Activated CD4-positive, alpha-beta T cell treated with anti-CD3 and anti-CD28 coated beads, Interleukin-2, amount 50 U/mL, for 1 hour (primary cell): ENCODE measurements around the gene H6PD.

Experiments
- DNase-seq: peaks from one replicate; pipeline ENCODE4 v3.0.0-alpha.2; 2020

Gene H6PD

DNA sequence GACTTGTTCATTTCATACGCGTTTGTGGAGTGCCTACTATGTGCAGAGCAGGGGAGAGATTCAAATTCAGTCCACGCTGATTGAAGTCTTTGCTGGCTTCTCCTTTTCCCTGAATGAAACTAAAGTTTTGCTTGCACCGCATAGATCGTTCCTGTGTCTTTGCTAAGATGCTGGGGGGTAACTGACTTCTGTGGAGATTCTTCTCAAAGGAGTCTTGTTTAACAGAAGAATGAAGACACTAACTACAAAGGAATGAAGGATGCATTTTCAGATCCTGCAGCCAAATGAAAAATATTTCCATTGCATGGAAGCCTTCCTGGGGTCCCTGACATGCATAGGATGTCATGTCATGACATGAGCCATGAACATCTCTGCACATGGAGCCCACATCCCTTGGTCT, 26.9 kb upstream of the H6PD start:
- no peak for DNase-seq

DNA sequence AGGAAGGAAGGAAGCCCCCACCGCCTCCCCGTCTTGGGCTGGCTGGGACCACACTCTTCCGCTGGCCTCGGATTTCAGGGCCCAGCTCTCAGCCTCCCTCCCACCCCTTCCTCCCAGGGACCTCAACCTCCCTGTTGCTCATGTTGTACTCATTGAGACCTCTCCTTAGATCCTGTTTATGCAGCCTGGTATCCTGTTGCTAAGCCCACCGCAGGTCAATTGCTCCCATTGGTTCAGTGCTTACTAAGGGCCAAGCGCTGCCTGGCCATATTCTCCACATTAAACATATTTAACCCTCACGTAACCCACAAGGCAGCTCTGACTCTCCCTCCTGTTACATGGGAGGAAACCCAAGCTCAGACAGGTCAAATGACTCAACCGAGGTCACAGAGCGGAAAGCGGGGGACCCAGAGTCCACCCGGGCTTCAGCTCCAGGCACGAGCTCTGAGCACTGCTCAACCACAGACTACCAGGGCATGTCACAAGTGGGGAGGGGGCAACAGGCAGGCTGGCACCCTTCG, 23.2 kb upstream of the H6PD start:
- DNase-seq = no peak

GRCh38 chr1:9212735-9213134, 21.8 kb upstream of the H6PD start:
- no peak for DNase-seq

GRCh38 chr1:9213956-9214355, 20.6 kb upstream of the H6PD start:
- no peak for DNase-seq

- DNase-seq = no peak
Observed at GRCh38 chr1:9218917-9219316, 15.7 kb upstream of the H6PD start.

GRCh38 chr1:9222846-9223625, 11.5 kb upstream of the H6PD start:
- DNase-seq = no peak

GRCh38 chr1:9224664-9225410, 9.7 kb upstream of the H6PD start:
- DNase-seq = no peak

DNA sequence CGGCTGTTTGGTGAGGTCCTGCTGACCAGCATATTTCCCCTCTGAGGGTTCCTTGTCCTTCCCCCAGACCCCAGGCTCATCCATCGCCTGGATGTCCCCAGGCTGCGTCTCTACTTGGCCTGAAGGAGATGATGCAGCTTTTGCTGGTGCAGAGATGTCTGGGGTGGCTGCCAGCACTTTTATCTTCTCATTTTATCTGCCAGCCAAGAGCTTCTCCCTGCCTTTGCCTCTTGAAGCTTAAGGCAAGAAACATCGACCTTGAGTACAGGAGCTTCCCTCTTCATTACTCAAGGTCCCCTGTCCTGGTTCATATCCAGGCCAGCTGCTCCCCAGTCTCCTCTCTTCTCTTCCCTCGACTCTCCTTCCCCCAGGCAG, 9.2 kb upstream of the H6PD start:
- no peak for DNase-seq

- DNase-seq = no peak
Observed at GRCh38 chr1:9228609-9229008, 6.0 kb upstream of the H6PD start.

GRCh38 chr1:9229549-9229948, 5.0 kb upstream of the H6PD start:
- DNase-seq = no peak

DNA sequence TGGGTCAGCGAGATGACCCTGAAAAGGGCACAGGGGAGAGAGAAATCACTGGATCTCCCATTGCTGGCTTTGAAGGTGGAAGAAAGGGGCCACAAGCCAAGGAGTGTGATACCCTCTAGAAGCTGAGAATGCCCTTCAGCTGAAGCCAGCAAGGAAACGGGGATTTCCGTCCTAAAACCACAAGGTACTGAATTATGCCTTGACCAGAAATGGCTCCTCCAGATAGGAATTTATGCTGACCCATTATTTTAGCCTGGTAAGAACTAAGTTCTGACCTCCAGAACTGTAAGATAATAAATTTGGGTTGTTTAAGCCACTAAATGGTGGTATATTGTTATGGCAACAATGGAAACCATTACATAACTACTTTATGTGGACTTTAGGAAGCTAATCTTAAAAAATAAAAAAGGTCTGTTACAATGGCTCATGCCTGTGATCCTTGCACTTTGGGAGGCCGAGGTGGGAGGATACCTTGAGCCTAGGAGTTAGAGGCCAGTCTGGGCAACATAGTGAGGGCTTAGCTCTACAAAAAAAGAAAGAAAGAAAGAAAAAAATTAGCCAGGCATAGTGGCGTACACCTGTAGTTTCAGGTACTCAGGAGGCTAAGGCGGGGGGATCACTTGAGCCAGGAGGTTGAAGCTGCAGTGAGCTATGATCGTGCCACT, 3.6 kb upstream of the H6PD start:
- no peak for DNase-seq

DNA sequence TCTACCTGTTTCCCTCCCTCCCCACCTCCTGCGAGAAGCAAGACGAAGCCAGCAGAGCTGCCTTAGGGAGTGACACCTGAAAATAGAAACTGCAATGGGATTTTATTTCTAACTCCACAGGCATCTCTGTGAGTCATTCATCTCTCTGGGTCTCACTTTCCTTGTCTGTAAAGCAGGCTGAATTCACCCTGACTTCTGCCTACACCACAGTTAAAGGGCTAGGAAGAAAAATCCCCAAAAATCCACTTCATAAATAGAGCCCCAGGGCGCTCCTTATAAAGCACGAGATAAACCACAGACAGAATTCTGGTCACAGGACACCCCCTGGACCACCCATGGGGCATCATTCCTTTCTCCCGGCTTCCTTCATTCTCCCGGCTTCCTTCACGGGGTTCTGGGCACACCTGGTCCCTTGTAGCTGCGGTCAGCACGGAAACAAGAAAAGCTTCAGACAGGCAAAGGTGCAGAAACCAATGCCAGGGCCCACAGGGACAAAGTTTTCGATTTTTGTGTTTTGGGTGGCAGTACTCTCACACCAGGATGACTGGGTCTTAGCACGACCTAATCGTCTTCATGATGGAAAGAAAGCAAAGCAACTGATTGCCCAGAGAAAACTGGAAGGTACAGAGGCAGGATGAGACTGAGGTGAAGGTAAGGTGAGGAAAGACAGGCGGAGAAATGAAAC, 2.8 kb upstream of the H6PD start:
- DNase-seq = no peak

- no peak for DNase-seq
Observed at GRCh38 chr1:9233241-9233941, 1.2 kb upstream of the H6PD start.

GRCh38 chr1:9233942-9234222, 692 bp upstream of the H6PD start:
- DNase-seq = no peak

- DNase-seq = no peak
Observed at GRCh38 chr1:9235096-9235459, 504 bp downstream of the H6PD start.

GRCh38 chr1:9235560-9235959, 986 bp downstream of the H6PD start:
- DNase-seq = no peak

DNA sequence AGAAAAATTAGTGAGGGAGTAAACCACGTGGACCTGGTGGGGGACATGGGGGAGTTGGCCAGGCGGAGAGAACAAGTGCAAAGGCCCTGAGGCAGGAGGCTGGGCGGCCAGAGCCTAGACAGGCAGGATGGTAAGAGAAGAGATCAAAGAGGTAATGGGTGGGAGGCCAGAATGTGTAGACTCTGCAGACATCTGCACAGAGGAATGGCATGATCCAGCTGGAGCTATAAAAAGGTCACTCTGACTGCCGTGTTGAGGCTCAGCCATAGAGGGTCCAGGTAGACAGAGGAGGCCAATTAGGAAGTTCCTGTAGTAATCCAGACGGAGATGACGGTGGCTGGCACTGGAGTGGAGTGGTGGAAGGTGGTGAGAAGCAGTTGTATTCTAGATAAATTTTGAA, 3.6 kb downstream of the H6PD start:
- no peak for DNase-seq

GRCh38 chr1:9238550-9238949, 4.0 kb downstream of the H6PD start:
- DNase-seq = no peak

DNA sequence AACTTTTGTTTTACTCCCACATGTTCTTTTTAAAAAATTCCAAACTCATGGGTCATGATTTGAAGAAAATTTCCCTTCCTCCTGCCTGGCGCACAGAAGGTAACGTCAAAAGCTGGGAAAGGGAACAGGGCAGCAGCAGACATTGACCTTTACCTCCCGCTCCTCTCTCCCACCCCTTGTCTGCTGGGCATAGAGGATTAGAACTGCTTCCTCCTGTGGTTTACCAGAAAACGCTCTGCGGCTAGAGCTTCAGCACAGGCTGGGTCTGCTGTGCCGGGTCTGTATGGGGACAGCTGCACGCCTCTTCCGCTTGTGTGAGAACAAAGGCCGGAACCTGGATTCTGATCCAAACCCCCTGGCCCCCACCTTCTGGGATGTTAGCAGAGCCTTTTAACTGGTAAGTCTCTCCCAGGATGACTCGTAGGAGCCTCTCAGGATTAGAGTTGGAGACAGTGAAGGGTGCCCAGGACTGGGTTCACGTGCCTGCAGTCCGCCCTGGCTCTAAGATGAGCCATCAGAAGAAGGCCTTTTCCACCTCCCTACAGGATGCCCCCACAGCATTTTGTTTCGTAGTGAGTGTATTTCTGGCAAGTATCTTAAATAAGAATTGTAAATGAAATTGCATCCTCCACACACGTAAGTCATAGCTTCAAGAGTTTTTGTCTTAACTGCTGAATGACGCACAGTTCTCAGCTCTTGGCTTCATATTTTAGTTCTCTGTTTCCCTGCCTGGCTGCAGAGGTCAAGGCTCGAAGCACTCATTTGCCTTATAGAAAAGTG, 5.2 kb downstream of the H6PD start:
- peak; percentile 24 for DNase-seq

DNA sequence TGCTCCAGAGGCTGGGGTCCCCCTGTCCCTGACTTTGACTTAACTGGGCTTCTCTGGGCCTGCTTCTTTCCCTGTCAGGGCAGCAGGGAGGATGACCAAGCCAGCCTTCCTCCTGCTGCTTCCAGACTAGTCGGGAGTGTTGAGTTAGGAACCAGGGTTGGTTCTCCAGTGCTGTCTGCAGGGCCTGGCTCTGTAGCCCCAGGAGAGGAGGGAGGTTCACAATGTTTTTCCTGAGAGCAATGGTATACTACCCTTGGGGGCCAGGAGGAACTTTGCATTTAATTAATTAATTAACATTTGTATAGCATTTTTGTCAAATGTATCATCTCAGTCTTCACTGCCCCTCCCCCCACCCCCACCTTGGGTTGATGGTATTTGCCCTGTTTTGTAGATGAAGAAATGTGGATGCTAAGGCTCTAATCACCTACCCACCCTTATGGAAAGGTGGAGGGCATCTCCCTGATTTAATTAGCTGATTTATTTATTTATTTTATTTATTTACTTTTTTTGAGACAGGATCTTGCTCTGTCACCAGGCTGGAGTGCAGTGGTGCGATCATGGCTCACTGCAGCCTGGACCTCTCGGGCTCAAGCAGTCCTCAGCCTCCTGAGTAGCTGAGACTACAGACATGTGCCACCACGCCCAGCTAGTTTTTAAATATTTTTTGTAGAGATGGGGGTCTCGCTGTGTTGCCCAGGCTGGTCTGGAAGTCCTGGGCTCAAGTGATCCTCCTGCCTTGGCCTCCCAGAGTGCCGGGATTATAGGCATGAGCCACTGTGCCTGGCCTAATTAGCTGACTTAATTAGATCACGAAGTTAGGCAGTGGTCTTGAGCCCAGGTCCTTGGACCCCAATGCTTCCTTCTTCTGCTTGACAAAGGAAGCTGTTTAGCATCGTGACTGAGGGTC, 6.6 kb downstream of the H6PD start:
- DNase-seq = no peak

DNA sequence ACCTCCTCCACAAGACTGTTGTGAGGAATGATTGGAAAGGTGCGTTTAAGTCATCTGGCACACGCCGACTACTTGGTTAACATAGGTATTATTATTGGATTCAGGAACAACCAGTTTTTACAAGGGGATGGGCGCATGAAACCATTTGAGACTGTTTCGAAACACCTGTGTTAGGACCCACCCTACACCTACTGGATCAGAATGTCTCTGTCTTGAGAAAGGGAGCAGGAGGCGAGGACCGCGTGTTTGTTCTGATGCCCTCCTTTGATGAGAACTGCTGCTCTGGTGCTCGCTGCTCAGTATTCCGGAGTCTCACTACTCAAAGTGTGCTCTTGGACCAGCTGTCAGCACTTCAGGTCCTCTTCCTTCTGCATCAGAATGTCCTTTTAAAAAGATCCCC, 7.3 kb downstream of the H6PD start:
- DNase-seq = no peak
